H9 (cell line): ENCODE measurements around the gene TNRC6C. TPM values are rescaled to one million over a fixed set of nuclear protein-coding genes. Genes with fewer than 3 reads are reported as not detected.

Experiments
- DNase-seq: peaks from one replicate; pipeline ENCODE4 v3.0.0-alpha.2; 2017
- H2AFZ ChIP-seq: one replicate; pipeline ENCODE4 v1.6.1; 2013; ENCODE audit warnings: mild to moderate bottlenecking, low read length, control low read depth, moderate library complexity
- H2AK5ac ChIP-seq: 2 replicates; pipeline ENCODE4 v1.6.1; 2013; ENCODE audit warnings: low read length, control low read depth, mixed read lengths; ENCODE audit not compliant: insufficient read length
- H2BK120ac ChIP-seq: one replicate; pipeline ENCODE4 v1.6.1; 2013; ENCODE audit warnings: low read depth, mild to moderate bottlenecking, low read length, control low read depth, inconsistent platforms; ENCODE audit not compliant: poor library complexity, severe bottlenecking
- H2BK12ac ChIP-seq: 2 replicates; pipeline ENCODE4 v1.6.1; 2013; ENCODE audit warnings: low read length, control low read depth, mixed read lengths, low read depth; ENCODE audit not compliant: insufficient read length
- H2BK15ac ChIP-seq: 2 replicates; pipeline ENCODE4 v1.6.1; 2013; ENCODE audit warnings: low read depth, low read length, control low read depth
- H2BK20ac ChIP-seq: one replicate; pipeline ENCODE4 v1.6.1; 2013; ENCODE audit warnings: low read depth, mild to moderate bottlenecking, low read length, control low read depth, inconsistent platforms; ENCODE audit not compliant: poor library complexity, severe bottlenecking
- H2BK5ac ChIP-seq: 2 replicates; pipeline ENCODE4 v1.6.1; 2013; ENCODE audit warnings: low read length, control low read depth, mixed read lengths; ENCODE audit not compliant: insufficient read length
- H3K14ac ChIP-seq: 2 replicates; pipeline ENCODE4 v1.6.1; 2013; ENCODE audit warnings: low read length, control low read depth; ENCODE audit not compliant: insufficient read depth
- H3K18ac ChIP-seq: 2 replicates; pipeline ENCODE4 v1.6.1; 2013; ENCODE audit warnings: low read depth, mild to moderate bottlenecking, mixed read lengths, low read length, control low read depth; ENCODE audit not compliant: insufficient read length
- H3K23ac ChIP-seq: 2 replicates; pipeline ENCODE4 v1.6.1; 2013; ENCODE audit warnings: low read length, control low read depth, mixed read lengths, low read depth; ENCODE audit not compliant: insufficient read length
- H3K23me2 ChIP-seq: 2 replicates; pipeline ENCODE4 v1.6.1; 2013; ENCODE audit warnings: low read depth, mild to moderate bottlenecking, mixed read lengths, low read length, control low read depth; ENCODE audit not compliant: insufficient read length, poor library complexity, severe bottlenecking
- H3K27ac ChIP-seq: 2 replicates; pipeline ENCODE4 v1.5.1; 2013; ENCODE audit warnings: low read length, control low read depth, mixed read lengths, low read depth; ENCODE audit not compliant: insufficient read length
- H3K27me3 ChIP-seq: 2 replicates; pipeline ENCODE4 v1.6.1; 2013; ENCODE audit warnings: low read length, control low read depth, inconsistent platforms; ENCODE audit not compliant: insufficient read depth
- H3K4ac ChIP-seq: 2 replicates; pipeline ENCODE4 v1.6.1; 2013; ENCODE audit warnings: low read depth, mild to moderate bottlenecking, control low read depth, inconsistent platforms, low read length, moderate library complexity
- H3K4me1 ChIP-seq: 2 replicates; pipeline ENCODE4 v1.6.1; 2013; ENCODE audit warnings: low read length, control low read depth, inconsistent platforms; ENCODE audit not compliant: insufficient read depth
- H3K4me2 ChIP-seq: 2 replicates; pipeline ENCODE4 v1.6.1; 2013; ENCODE audit warnings: low read length, control low read depth, mixed read lengths; ENCODE audit not compliant: insufficient read length, insufficient read depth
- H3K56ac ChIP-seq: 2 replicates; pipeline ENCODE4 v1.6.1; 2013; ENCODE audit warnings: low read depth, mild to moderate bottlenecking, mixed read lengths, low read length, control low read depth; ENCODE audit not compliant: insufficient read length
- H3K79me1 ChIP-seq: 2 replicates; pipeline ENCODE4 v1.6.1; 2013; ENCODE audit warnings: low read depth, mild to moderate bottlenecking, moderate library complexity, low read length, control low read depth, inconsistent platforms; ENCODE audit not compliant: insufficient read depth, poor library complexity, severe bottlenecking
- H3K79me2 ChIP-seq: 2 replicates; pipeline ENCODE4 v1.6.1; 2013; ENCODE audit warnings: low read length, control low read depth, inconsistent platforms; ENCODE audit not compliant: insufficient read depth
- H3K9ac ChIP-seq: 2 replicates; pipeline ENCODE4 v1.6.1; 2013; ENCODE audit warnings: low read length, control low read depth, mixed read lengths; ENCODE audit not compliant: insufficient read length; ENCODE audit errors: extremely low read depth
- H3K9me3 ChIP-seq: one replicate; pipeline ENCODE4 v1.6.1; 2013; ENCODE audit warnings: low read depth, low read length, inconsistent platforms; ENCODE audit not compliant: control insufficient read depth
- H3T11ph ChIP-seq: one replicate; pipeline ENCODE4 v1.6.1; 2013; ENCODE audit warnings: mild to moderate bottlenecking, low read length, control low read depth, inconsistent platforms
- H4K20me1 ChIP-seq: one replicate; pipeline ENCODE4 v1.6.1; 2013; ENCODE audit not compliant: control insufficient read depth, insufficient read length, insufficient read depth
- H4K5ac ChIP-seq: 2 replicates; pipeline ENCODE4 v1.6.1; 2013; ENCODE audit warnings: low read depth, mild to moderate bottlenecking, mixed read lengths, low read length, control low read depth; ENCODE audit not compliant: insufficient read length
- H4K8ac ChIP-seq: replicated peaks from 2 replicates; pipeline ENCODE4 v1.6.1; 2013; ENCODE audit warnings: low read length, control low read depth, mixed read lengths, low read depth; ENCODE audit not compliant: insufficient read length
- H4K91ac ChIP-seq: 2 replicates; pipeline ENCODE4 v1.6.1; 2013; ENCODE audit warnings: low read depth, mild to moderate bottlenecking, moderate library complexity, mixed read lengths, low read length, control low read depth; ENCODE audit not compliant: insufficient read length
- H3K27ac Mint-ChIP-seq, 3 experiments: 2 replicates in 2 of 3; 3 replicates in 1 of 3; pipeline ENCODE4 v1.8.0; 2020 to 2021; ENCODE audit warnings: mixed read lengths in 3 of 3, mild to moderate bottlenecking in 1 of 3, moderate library complexity in 1 of 3
- H3K27me3 Mint-ChIP-seq: 2 replicates; pipeline ENCODE4 v1.8.0; 2021; ENCODE audit warnings: low read depth, mild to moderate bottlenecking, moderate library complexity, mixed read lengths
- H3K36me3 Mint-ChIP-seq, 3 experiments: 2 replicates in 2 of 3; 3 replicates in 1 of 3; pipeline ENCODE4 v1.8.0; 2020 to 2021; ENCODE audit warnings: low read depth in 3 of 3, mixed read lengths in 3 of 3; ENCODE audit not compliant: insufficient read depth in 1 of 3
- H3K4me1 Mint-ChIP-seq, 2 experiments: 2 replicates each; pipeline ENCODE4 v1.8.0; 2020; ENCODE audit warnings: mixed read lengths in 2 of 2
- H3K4me3 Mint-ChIP-seq, 2 experiments: 2 replicates in 1 of 2; 3 replicates in 1 of 2; pipeline ENCODE4 v1.8.0; 2020 to 2021; ENCODE audit warnings: mild to moderate bottlenecking in 2 of 2, mixed read lengths in 2 of 2, moderate library complexity in 1 of 2
- H3K9me3 Mint-ChIP-seq, 2 experiments: 2 replicates in 1 of 2; 3 replicates in 1 of 2; pipeline ENCODE4 v1.8.0; 2020; ENCODE audit warnings: mild to moderate bottlenecking in 2 of 2, mixed read lengths in 2 of 2, moderate library complexity in 1 of 2
- CTCF ChIP-seq: fragments of 200-600 bp; sonication (generic); conservative IDR thresholded peaks from 3 replicates; pipeline ENCODE4 v1.8.0; 2021; ENCODE audit warnings: antibody characterized with exemption, mild to moderate bottlenecking
- WGBS: extraction: QIAGEN DNeasy Blood & Tissue Kit; methylation state at CpG from one replicate; pipeline ENCODE4 v1.1.7; 2013; ENCODE audit warnings: missing lambda C conversion rate, low lambda C conversion rate, mixed read lengths; ENCODE audit not compliant: insufficient read length; ENCODE audit errors: extremely low coverage; 5-methylcytosine and 5-hydroxymethylcytosine counted together
- total RNA-seq: library from RNA; stranded (reverse); gene quantifications from 2 replicates; pipeline ENCODE4 v1.2.1, GENCODE V29; 2021

Gene TNRC6C
- total RNA-seq, 1 experiment from 2014 or later = 24.7 TPM

GRCh38 chr17:77943971-77944370 is 14.5 kb upstream of the TNRC6C start:
- Histone ChIP-seq H2BK15ac (no peak overlapping the region), H2BK120ac (no peak overlapping the region), H3K79me2 (no peaks in the 10 kb centered on the region), H3K9me3 (no peaks in the 10 kb centered on the region), H3K23ac (no peak overlapping the region), H3K56ac (no peak overlapping the region), H3K4me1 (no peaks in the 10 kb centered on the region), H3K18ac (no peak overlapping the region), H3K23me2 (no peaks in the 10 kb centered on the region), H2BK12ac (no peak overlapping the region), H2BK20ac (no peak overlapping the region), H3K79me1 (no peaks in the 10 kb centered on the region), H2AK5ac (no peak overlapping the region), H3K4ac (no peak overlapping the region), H2BK5ac (no peak overlapping the region), H3K27ac (no peak overlapping the region), H3K4me2 (no peak overlapping the region), H4K5ac (no peak overlapping the region), H3K9ac (no peak overlapping the region), H3K14ac (no peak overlapping the region), H3K27me3 (no peaks in the 10 kb centered on the region), H2AFZ (no peak overlapping the region), H3T11ph (no peak overlapping the region), H4K20me1 (no peaks in the 10 kb centered on the region), H4K91ac (no peak overlapping the region), H4K8ac (no peak overlapping the region)
- H3K36me3 Mint-ChIP-seq = peaks cover 0 to 5% (median 3%) of the 10 kb centered on the region in 3 experiments; a peak in 2 of 7 replicates
- no peak overlapping the region for H3K4me3 Mint-ChIP-seq
- peaks cover 4% of the 10 kb centered on the region for H3K27me3 Mint-ChIP-seq
- no peak for DNase-seq
- H3K9me3 Mint-ChIP-seq = peaks cover 0 to 2% of the 10 kb centered on the region in 2 experiments; a peak in 1 of 5 replicates
- no CpG with 5 or more reads among the region's 5 CpGs for WGBS
- H3K4me1 Mint-ChIP-seq = peaks cover 13 to 14% of the 10 kb centered on the region in 2 experiments
- TF ChIP-seq CTCF = no peak
- no peak overlapping the region for H3K27ac Mint-ChIP-seq
